Testis (tissue), 2 donors: ENCODE measurements around the gene CZIB.

Source experiments
- CTCF ChIP-seq, 3 experiments: fragments of 450-650 bp in 2 of 3; fragments of 200-600 bp in 1 of 3; sonication (generic) in 1 of 3; IDR thresholded peaks; one replicate each; pipeline ENCODE4 v1.5.1; 2016 to 2019; ENCODE audit warnings: antibody characterized with exemption in 3 of 3, mild to moderate bottlenecking in 2 of 3, moderate library complexity in 1 of 3
- POLR2A ChIP-seq: fragments of 450-650 bp; IDR thresholded peaks from one replicate; pipeline ENCODE4 v1.6.1; 2017; ENCODE audit warnings: antibody characterized with exemption, mild to moderate bottlenecking, moderate library complexity

DNA sequence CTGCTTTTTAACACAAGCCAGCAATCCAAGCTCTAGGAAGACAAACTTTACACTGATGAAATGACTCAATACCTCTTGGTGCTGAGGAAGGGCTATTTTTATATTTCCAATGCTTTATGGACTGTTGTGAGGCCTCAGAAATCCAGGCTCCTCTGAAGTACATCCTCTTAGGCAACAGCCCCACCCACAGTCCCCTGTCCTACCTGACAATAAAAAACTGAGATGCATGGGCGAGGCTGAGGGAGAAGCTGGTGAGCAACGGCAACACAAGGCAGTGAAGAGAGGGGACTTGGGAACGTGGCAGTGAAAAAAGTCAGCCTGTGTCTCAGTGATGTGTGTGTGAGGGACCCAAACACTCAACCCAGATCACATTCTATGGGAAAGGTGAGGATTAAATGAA is 33.9 kb downstream of the CZIB start:
- TF ChIP-seq CTCF (IDR thresholded peaks at IDR 0.05) (no peak), POLR2A (no peak)
